GM18870 (cell line): ENCODE results near the gene TEX47.

Experiments
- ATAC-seq: cut with Tn5 transposase; IDR thresholded peaks from one replicate; pipeline ENCODE4 v1.9.1; 2021; ENCODE audit warnings: moderate library complexity; ENCODE audit not compliant: unreplicated experiment

The TEX47 gene

DNA sequence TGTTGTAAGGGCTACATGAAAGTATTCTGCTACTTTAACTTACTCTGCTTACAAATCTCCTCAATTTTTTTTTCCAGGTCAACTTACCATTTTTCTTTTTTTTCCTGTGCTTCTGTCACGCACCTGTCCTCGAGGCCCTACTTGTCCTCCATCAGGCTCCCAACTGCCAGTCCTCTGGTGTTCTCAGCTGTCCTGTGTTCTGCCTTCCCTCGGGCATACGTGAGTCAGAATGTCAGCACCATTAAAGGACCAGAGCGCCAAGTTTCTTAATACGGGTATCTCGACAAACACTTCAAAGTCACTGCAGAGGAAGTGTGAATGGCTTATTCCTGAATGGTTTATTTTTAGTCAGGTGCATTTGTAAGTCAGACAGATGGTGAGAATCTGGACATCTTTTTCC lies at the start of gene TEX47:
TSS of gene TEX47 (minus strand) at position 185 of the 400 bp plus-strand sequence. CDS start 795 bp downstream, outside the sequence.
- no peak for ATAC-seq

GRCh38 chr7:88845091-88845490 lies 49.6 kb upstream of the TEX47 start:
- no peak for ATAC-seq

DNA sequence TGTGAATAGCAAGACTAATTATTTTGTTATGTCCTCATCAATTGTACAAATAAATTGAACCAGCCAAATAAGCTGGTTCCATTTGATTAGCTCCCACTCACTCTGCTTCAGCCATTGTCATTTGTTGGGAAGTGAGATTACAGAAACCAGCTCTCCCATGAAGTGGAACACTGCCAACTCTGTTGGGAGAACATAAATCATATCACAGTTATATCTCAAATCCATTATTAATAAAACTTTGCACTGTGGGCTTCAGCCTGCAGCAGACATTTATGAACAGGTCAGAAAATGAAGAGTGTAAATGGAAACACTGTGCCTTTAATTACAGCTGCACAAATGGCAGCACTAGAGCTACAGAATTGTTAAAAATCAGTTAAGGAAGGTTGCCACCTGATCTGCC lies 46.7 kb upstream of the TEX47 start:
- no peak for ATAC-seq

- peak; percentile 92 for ATAC-seq
Measured at GRCh38 chr7:88835147-88835728, 39.7 kb upstream of the TEX47 start.

GRCh38 chr7:88826222-88826621 lies 30.7 kb upstream of the TEX47 start:
- ATAC-seq = peak; percentile 82

- ATAC-seq = no peak
Measured at GRCh38 chr7:88818552-88818951, 23.0 kb upstream of the TEX47 start.

- no peak for ATAC-seq
Measured at GRCh38 chr7:88806280-88807037, 10.9 kb upstream of the TEX47 start.

- no peak for ATAC-seq
Measured at GRCh38 chr7:88801046-88801445, 5.5 kb upstream of the TEX47 start.

GRCh38 chr7:88792361-88792760 lies 3.2 kb downstream of the TEX47 start:
- no peak for ATAC-seq

GRCh38 chr7:88791891-88792290 lies 3.6 kb downstream of the TEX47 start:
- no peak for ATAC-seq

GRCh38 chr7:88789480-88790064 lies 6.0 kb downstream of the TEX47 start:
- ATAC-seq = peak; percentile 51

- ATAC-seq = no peak
Measured at GRCh38 chr7:88787777-88788176, 7.8 kb downstream of the TEX47 start.

DNA sequence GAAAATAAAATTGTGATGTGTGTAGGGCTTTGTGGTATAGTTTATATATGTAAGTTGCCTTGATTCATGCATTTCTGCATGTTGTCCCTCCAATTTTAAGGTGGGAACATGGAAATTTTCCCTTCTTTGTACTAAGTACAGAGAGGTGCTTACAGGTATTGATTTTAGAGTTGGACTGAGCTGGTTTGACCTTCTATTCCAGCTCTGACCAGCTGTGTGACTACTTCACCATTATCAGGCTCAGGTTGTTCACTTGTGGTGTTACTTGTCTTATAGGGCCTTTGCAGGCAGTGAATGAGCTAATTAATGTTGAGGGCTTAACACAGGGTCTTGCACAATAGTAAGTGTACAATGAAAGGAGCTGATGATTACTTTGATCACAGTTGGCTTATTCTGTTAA lies 19.7 kb downstream of the TEX47 start:
- no peak for ATAC-seq

DNA sequence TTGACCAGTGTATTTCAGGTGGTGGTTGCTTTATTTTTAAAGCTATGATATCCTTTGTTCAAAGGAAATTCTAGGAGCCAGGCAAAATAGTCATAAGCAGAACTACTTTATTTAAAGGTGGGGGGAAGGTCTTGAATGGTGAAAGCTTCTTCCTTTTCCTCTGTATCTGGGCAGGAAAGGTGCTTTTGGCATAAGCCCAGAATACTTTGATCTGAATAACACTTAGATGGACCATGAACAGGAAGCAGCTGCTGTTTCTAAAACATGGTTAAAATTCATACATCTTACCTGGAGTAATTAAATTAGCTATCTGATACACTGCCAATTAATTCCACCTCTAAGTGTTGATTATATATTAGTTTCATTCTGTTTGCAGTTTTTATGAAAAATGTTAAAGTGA lies 22.8 kb downstream of the TEX47 start:
- ATAC-seq = no peak

GRCh38 chr7:88771417-88771816 lies 24.1 kb downstream of the TEX47 start:
- ATAC-seq = no peak

- ATAC-seq = no peak
Measured at GRCh38 chr7:88761779-88762178, 33.8 kb downstream of the TEX47 start.

DNA sequence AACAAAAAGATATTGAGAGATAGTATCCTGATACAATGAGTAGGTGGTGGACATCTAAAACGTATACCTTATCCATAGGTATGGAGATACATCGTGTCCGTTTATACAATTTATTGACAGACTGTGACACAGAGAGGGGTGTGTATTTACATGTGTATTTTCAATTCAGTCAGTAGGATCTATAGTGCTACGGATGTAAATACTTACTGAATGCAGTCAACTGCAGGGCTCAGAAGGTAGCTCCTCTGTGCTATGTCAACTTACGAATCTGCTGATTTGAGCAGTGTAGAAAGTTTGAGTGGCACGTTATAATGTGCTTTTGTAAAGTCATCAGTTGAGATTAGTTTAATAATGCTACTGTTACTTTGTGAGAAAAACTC lies 35.4 kb downstream of the TEX47 start:
- no peak for ATAC-seq

- ATAC-seq = no peak
Measured at GRCh38 chr7:88759230-88760135, 36.1 kb downstream of the TEX47 start, which contains the start of gene ZNF804B. Gene ZNF804B, plus strand, starts transcription at chr7:88759700. Its CDS starts 277 bp downstream, at chr7:88759977.

DNA sequence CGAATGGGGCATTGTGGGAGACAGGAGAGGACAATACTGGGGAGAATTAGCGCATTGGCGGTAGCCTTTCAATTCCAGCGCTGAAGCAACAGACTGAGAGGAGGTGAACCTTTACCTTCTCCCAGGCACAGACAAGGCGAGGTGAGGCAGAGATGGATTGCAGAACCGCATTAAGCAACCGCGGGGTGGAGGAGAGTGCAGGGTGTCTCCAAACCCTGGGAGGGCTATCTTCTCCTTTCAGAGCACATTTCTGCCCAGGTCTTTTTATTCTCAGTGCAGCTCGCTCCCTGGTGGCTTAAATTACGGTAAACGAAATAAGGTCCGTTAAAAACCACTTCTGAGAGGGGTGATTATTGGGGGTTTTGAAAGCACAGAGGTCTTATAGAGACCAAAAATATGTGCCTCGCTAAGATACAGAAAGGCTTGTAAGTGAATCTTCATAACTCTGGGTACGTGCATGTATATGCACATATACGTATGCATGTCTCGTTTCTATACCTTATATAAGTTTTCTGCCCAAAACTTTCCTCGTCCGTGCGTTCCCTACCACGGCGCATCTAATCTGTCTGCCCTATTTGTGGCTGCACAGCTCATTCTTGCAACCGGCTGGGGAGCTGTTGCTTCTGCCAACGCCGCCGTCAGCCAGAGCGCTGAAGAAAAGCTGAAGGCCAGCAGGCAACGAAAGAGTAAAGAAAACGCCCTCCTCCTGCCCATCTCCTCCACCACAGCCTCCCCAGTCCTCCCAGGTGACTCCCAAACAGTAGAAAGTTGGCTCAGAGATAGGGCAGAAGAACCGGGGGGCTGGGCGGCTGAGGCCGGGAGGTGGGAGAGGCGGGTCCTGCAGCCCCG lies 36.9 kb downstream of the TEX47 start:
- ATAC-seq = no peak

- no peak for ATAC-seq
Measured at GRCh38 chr7:88757371-88757770, 38.2 kb downstream of the TEX47 start.
